Stimulated activated naive B cell treated with anti-CD40 and anti-IgM and Interleukin-4, amounts not matched to agents 10 μg/mL and 1 μg/mL and 100 μg/mL, for 72 hours (primary cell): ENCODE data around the gene PTPRK.

ENCODE experiments used
- ATAC-seq, 2 donors: fragments of 150-1000 bp; cut with Tn5 transposase; replicated peaks; 2 replicates each; pipeline ENCODE4 v1.10.0; 2021; ENCODE audit warnings: moderate library complexity in 1 of 2
- DNase-seq: peaks from one replicate; pipeline ENCODE4 v3.0.0; 2021
- H3K27ac Mint-ChIP-seq: one replicate; pipeline ENCODE4 v1.8.0; 2022; ENCODE audit warnings: mild to moderate bottlenecking, mixed read lengths
- H3K27me3 Mint-ChIP-seq, 2 donors: one replicate each; pipeline ENCODE4 v1.8.0; 2022; ENCODE audit warnings: mixed read lengths in 2 of 2
- H3K36me3 Mint-ChIP-seq, 2 donors: one replicate each; pipeline ENCODE4 v1.8.0; 2022; ENCODE audit warnings: mixed read lengths in 2 of 2, mild to moderate bottlenecking in 1 of 2
- H3K4me1 Mint-ChIP-seq, 2 donors: one replicate each; pipeline ENCODE4 v1.8.0; 2022; ENCODE audit warnings: mixed read lengths in 2 of 2, mild to moderate bottlenecking in 1 of 2
- H3K4me3 Mint-ChIP-seq, 2 donors: one replicate each; pipeline ENCODE4 v1.8.0; 2022; ENCODE audit warnings: mild to moderate bottlenecking in 2 of 2, mixed read lengths in 2 of 2, moderate library complexity in 1 of 2
- H3K9me3 Mint-ChIP-seq, 2 donors: one replicate each; pipeline ENCODE4 v1.8.0; 2022; ENCODE audit warnings: mixed read lengths in 2 of 2, mild to moderate bottlenecking in 1 of 2

PTPRK gene

DNA sequence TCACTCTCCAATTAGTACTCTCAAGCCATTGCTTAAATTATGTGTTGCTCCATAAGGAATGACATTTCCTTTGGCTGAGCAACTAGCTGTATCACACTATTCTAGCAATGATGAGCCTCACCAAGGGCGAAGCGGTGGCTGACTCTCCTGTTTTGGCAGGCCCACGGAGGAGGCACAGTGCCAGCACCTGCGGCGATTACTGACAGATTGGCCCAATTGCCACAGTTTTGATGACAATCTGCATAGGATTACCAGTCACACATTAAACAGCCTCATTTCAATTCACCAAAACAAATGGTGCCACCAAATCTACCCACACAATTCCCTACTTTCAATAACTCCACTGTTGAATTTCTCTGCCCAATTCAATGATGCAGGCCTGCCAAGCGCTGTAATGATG lies 286.9 kb downstream of the PTPRK start:
- H3K27me3 Mint-ChIP-seq, result no peaks in the 10 kb centered on the region

GRCh38 chr6:128230267-128230989 lies 290.0 kb downstream of the PTPRK start:
- Mint-ChIP-seq H3K4me1 (peaks cover 13 to 31% of the 10 kb centered on the region in 2 donors), H3K9me3 (no peaks in the 10 kb centered on the region), H3K27me3 (no peaks in the 10 kb centered on the region), H3K36me3 (peaks cover 10 to 14% of the 10 kb centered on the region in 2 donors), H3K27ac (no peak overlapping the region), H3K4me3 (no peak overlapping the region)
- no peak for ATAC-seq
- no peak for DNase-seq

More for the DNA sequence above, 286.9 kb downstream of the PTPRK start:
- no peak for ATAC-seq
- Mint-ChIP-seq H3K9me3 (no peaks in the 10 kb centered on the region), H3K4me3 (no peak overlapping the region), H3K36me3 (peaks cover 5 to 7% of the 10 kb centered on the region in 2 donors), H3K4me1 (peaks cover 11 to 38% of the 10 kb centered on the region in 2 donors), H3K27ac (no peak overlapping the region)
- DNase-seq, result no peak

DNA sequence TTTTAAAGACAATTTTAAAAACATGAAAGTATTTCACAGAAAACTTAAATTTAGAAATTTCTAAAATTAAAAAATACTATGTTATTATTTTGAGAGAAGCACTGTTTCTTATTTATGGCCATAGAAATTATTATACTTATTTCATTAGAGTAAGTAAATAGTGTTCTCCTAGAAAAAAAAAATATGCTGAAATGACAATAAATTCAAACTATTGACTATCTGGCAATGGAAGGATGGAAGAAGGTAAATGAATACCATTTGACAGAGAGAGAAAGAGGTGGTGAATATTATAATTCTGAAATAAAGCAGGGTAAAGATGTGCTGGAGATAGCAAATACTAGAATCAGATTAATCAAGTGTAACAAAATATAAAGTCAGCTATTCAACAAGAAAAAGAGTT lies 294.8 kb downstream of the PTPRK start:
- H3K4me3 Mint-ChIP-seq, result no peak overlapping the region
- H3K9me3 Mint-ChIP-seq, result no peaks in the 10 kb centered on the region
- H3K27me3 Mint-ChIP-seq, result no peaks in the 10 kb centered on the region
- peaks cover 14 to 48% of the 10 kb centered on the region in 2 donors for H3K4me1 Mint-ChIP-seq
- ATAC-seq (no peak), DNase-seq (no peak)
- no peak overlapping the region for H3K27ac Mint-ChIP-seq
- H3K36me3 Mint-ChIP-seq, result peaks cover 5 to 9% of the 10 kb centered on the region in 2 donors

DNA sequence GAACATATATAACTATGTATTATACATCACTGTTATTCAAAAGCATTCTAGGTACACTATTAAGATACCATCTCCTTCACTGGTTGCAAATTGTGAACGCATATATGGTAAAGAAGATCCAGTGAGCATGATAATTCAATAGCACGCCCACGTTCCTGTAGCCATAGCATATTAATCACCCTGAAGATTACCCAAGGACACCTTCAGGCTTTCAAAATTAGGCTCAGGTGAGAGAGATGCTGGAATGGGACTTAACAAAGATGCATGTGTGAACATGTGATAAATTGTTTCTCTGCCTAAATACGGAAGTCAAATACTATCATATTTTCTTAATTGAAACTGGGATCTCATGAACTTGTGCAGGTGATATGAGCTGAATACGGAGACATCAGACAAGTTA lies 303.5 kb downstream of the PTPRK start:
- H3K4me1 Mint-ChIP-seq, result peaks cover under 1 to 29% of the 10 kb centered on the region in 2 donors
- H3K27me3 Mint-ChIP-seq, result no peaks in the 10 kb centered on the region
- peaks cover 2 to 7% of the 10 kb centered on the region in 2 donors for H3K36me3 Mint-ChIP-seq
- no peaks in the 10 kb centered on the region for H3K9me3 Mint-ChIP-seq
- no peak for ATAC-seq
- DNase-seq, result no peak
- no peak overlapping the region for H3K27ac Mint-ChIP-seq
- H3K4me3 Mint-ChIP-seq, result no peak overlapping the region

- Mint-ChIP-seq H3K27me3 (no peaks in the 10 kb centered on the region), H3K27ac (no peak overlapping the region)
These were observed 310.6 kb downstream of the PTPRK start for GRCh38 chr6:128209771-128210170.

GRCh38 chr6:128208851-128209580 lies 311.4 kb downstream of the PTPRK start:
- ATAC-seq (no peak), DNase-seq (no peak)
- Mint-ChIP-seq H3K27ac (no peak overlapping the region), H3K4me3 (no peak overlapping the region), H3K27me3 (no peaks in the 10 kb centered on the region), H3K36me3 (peaks cover 4 to 13% of the 10 kb centered on the region in 2 donors), H3K4me1 (peaks cover 16 to 50% of the 10 kb centered on the region in 2 donors), H3K9me3 (peaks cover 4 to 7% of the 10 kb centered on the region in 2 donors)

More at GRCh38 chr6:128209771-128210170, 310.6 kb downstream of the PTPRK start:
- Mint-ChIP-seq H3K9me3 (peaks cover 3 to 4% of the 10 kb centered on the region in 2 donors), H3K4me3 (no peak overlapping the region), H3K4me1 (peaks cover 13 to 43% of the 10 kb centered on the region in 2 donors), H3K36me3 (peaks cover 4 to 8% of the 10 kb centered on the region in 2 donors)
- no peak for ATAC-seq
- DNase-seq, result no peak

DNA sequence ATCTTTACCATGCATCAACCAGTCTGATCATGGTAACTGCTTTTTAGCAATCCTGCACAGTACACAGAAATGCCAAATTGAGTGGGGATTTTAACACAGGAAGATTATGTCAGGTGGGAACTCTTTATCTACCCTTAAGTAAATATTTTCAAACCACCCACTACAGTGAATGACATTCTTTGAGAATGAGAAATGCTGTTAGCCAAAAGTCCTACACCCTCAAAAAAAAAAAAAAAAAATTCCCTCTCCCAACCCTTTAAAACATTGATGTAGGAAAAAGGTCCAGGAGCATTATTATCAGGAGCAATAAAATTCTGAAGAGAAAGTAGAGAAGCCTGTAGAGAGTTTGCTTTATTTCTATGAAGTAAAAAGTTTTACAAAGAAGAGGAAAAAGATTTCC lies 312.3 kb downstream of the PTPRK start:
- H3K36me3 Mint-ChIP-seq, result peaks cover 5 to 13% of the 10 kb centered on the region in 2 donors
- DNase-seq (no peak), ATAC-seq (no peak)
- H3K27me3 Mint-ChIP-seq, result no peaks in the 10 kb centered on the region
- no peak overlapping the region for H3K27ac Mint-ChIP-seq
- no peak overlapping the region for H3K4me3 Mint-ChIP-seq
- H3K9me3 Mint-ChIP-seq, result peaks cover 4 to 7% of the 10 kb centered on the region in 2 donors
- peaks cover 20 to 53% of the 10 kb centered on the region in 2 donors for H3K4me1 Mint-ChIP-seq

DNA sequence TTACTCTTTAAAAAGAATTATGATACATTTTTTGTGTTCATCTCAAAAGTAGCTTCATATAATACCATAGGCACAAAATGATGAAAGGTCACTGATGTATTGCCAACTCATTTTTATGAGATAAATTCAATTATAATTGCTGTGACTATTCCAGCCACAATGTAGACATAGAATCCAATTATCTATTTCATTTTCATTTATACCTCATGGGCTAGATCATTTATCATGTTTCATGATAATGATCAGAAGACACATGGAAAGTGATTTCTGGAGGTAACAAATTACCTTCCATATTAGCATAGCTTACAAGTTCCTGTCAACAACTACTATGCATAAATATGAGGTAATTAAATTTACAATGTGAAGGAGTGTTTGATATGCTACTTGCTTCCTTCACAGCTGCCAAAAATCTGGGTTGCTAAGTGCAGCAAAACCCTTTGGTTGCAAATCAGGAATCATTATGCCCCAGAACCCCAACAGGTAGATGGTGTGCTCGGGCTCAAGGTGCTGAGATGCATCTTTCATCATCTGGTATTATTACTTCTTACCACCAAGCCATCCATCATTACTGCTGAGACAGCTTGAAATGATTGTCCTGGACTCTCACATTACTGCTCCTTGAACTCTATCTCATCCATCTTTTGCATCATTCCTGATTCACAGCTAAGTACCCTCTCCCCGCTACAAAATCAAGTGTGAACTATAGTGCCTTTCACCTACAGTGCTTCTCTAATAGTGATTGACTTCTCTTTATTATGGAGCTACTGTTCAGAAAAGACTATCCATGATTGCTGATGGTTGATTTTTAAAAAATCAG lies 313.6 kb downstream of the PTPRK start:
- ATAC-seq, result no peak
- Mint-ChIP-seq H3K27ac (no peak overlapping the region), H3K9me3 (peaks cover 4 to 7% of the 10 kb centered on the region in 2 donors), H3K4me1 (peaks cover 24 to 52% of the 10 kb centered on the region in 2 donors), H3K27me3 (no peaks in the 10 kb centered on the region), H3K36me3 (peaks cover 8 to 13% of the 10 kb centered on the region in 2 donors), H3K4me3 (no peak overlapping the region)
- no peak for DNase-seq

GRCh38 chr6:128204616-128205015 lies 315.8 kb downstream of the PTPRK start:
- peaks cover 4 to 7% of the 10 kb centered on the region in 2 donors for H3K9me3 Mint-ChIP-seq
- peaks cover 23 to 42% of the 10 kb centered on the region in 2 donors for H3K4me1 Mint-ChIP-seq
- H3K27me3 Mint-ChIP-seq, result no peaks in the 10 kb centered on the region
- no peak overlapping the region for H3K4me3 Mint-ChIP-seq
- no peak for ATAC-seq
- H3K36me3 Mint-ChIP-seq, result peaks cover 8 to 11% of the 10 kb centered on the region in 2 donors
- DNase-seq, result no peak
- no peak overlapping the region for H3K27ac Mint-ChIP-seq

GRCh38 chr6:128202169-128202765 lies 318.1 kb downstream of the PTPRK start:
- no peaks in the 10 kb centered on the region for H3K27me3 Mint-ChIP-seq
- no peak overlapping the region for H3K4me3 Mint-ChIP-seq
- H3K27ac Mint-ChIP-seq, result no peak overlapping the region
- no peak for DNase-seq
- peaks cover 19 to 36% of the 10 kb centered on the region in 2 donors for H3K4me1 Mint-ChIP-seq
- peaks cover 8 to 10% of the 10 kb centered on the region in 2 donors for H3K36me3 Mint-ChIP-seq
- peaks cover 4 to 7% of the 10 kb centered on the region in 2 donors for H3K9me3 Mint-ChIP-seq
- ATAC-seq, result no peak

GRCh38 chr6:128200789-128201188 lies 319.6 kb downstream of the PTPRK start:
- no peak for ATAC-seq
- Mint-ChIP-seq H3K4me3 (no peak overlapping the region), H3K27me3 (no peaks in the 10 kb centered on the region), H3K4me1 (peaks cover 19 to 36% of the 10 kb centered on the region in 2 donors), H3K9me3 (peaks cover 4 to 7% of the 10 kb centered on the region in 2 donors), H3K27ac (no peak overlapping the region), H3K36me3 (peaks cover 8 to 10% of the 10 kb centered on the region in 2 donors)
- DNase-seq, result no peak

GRCh38 chr6:128199461-128199860 lies 320.9 kb downstream of the PTPRK start:
- Mint-ChIP-seq H3K36me3 (peaks cover 4 to 5% of the 10 kb centered on the region in 2 donors), H3K4me3 (no peak overlapping the region), H3K9me3 (peaks cover 0 to 3% of the 10 kb centered on the region in 2 donors), H3K27ac (no peak overlapping the region), H3K4me1 (peaks cover 14 to 26% of the 10 kb centered on the region in 2 donors), H3K27me3 (no peaks in the 10 kb centered on the region)
- DNase-seq, result no peak
- ATAC-seq, result no peak

- Mint-ChIP-seq H3K27ac (no peak overlapping the region), H3K9me3 (no peaks in the 10 kb centered on the region), H3K36me3 (no peaks in the 10 kb centered on the region), H3K4me3 (no peak overlapping the region), H3K4me1 (peaks cover 5 to 11% of the 10 kb centered on the region in 2 donors), H3K27me3 (no peaks in the 10 kb centered on the region)
- ATAC-seq (no peak), DNase-seq (no peak)
These were observed 327.4 kb downstream of the PTPRK start for GRCh38 chr6:128192972-128193371.

- no peaks in the 10 kb centered on the region for H3K9me3 Mint-ChIP-seq
- no peak overlapping the region for H3K27ac Mint-ChIP-seq
- no peaks in the 10 kb centered on the region for H3K27me3 Mint-ChIP-seq
- H3K4me1 Mint-ChIP-seq, result peaks cover 6 to 11% of the 10 kb centered on the region in 2 donors
- ATAC-seq (no peak), DNase-seq (no peak)
- H3K4me3 Mint-ChIP-seq, result no peak overlapping the region
- H3K36me3 Mint-ChIP-seq, result peaks cover 0 to 4% of the 10 kb centered on the region in 2 donors
These were observed 331.7 kb downstream of the PTPRK start for GRCh38 chr6:128188678-128189077.
